ENCODE data around the gene ASB13.

GRCh38 chr10:5641501-5641900, 24.9 kb downstream of the ASB13 start:
- no peak for TF ChIP-seq POLR2AphosphoS5 (IDR thresholded peaks at IDR 0.05; ENCODE audit: low read depth, low read length)
- TF ChIP-seq POLR2A (IDR thresholded peaks at IDR 0.05; ENCODE audit: low read depth, low read length) = no peak
- TF ChIP-seq TAF1 (IDR thresholded peaks at IDR 0.05; ENCODE audit: borderline replicate concordance, low read depth, low read length) = no peak

Data from GM12892 (cell line).